Thyroid gland (tissue), 4 donors: ENCODE data around the gene C10orf105.

Experiments used
- CTCF ChIP-seq, 6 experiments: fragments of 200-600 bp in 3 of 6; fragments of 450-650 bp in 3 of 6; sonication (generic) in 3 of 6; IDR thresholded peaks; one replicate each; pipeline ENCODE4 v1.5.1; 2016 to 2019; ENCODE audit warnings: antibody characterized with exemption in 6 of 6, mild to moderate bottlenecking in 2 of 6, inconsistent platforms in 1 of 6, moderate library complexity in 1 of 6
- POLR2A ChIP-seq, 2 donors: fragments of 450-650 bp; IDR thresholded peaks; one replicate each; pipeline ENCODE4 v1.6.1; 2017; ENCODE audit warnings: antibody characterized with exemption in 2 of 2, mild to moderate bottlenecking in 2 of 2, moderate library complexity in 1 of 2

- TF ChIP-seq CTCF (IDR thresholded peaks at IDR 0.05) (no peak), POLR2A (IDR thresholded peaks at IDR 0.05) (no peak)
Measured at GRCh38 chr10:71767420-71768035, 48.0 kb upstream of the C10orf105 start.
